T47D (cell line): ENCODE results near the gene CLDN4.
"Not testable (repeated sequence)": the region's sequence is repeated elsewhere in the genome, so short reads cannot be mapped to it uniquely, and the experiment has no call there.

Source experiments
- DNase-seq, 2 experiments: peaks; one replicate each; pipeline versions ENCODE4 v3.0.0 to v3.0.0-alpha.2; 2011 to 2012; ENCODE audit warnings: low read depth in 1 of 2, low spot score in 1 of 2
- JUND ChIP-seq: IDR thresholded peaks from 2 replicates; pipeline ENCODE4 v1.6.1; 2012; ENCODE audit warnings: low read depth
- in situ Hi-C: cut with HindIII; loops from 2 replicates; pipeline ENCODE4 v1.10.0; 2016; ENCODE audit warnings: low sequenced_read_pairs, low pct_unique_long_range_greater_than_20kb

Gene CLDN4

GRCh38 chr7:73811760-73812168 is 19.0 kb upstream of the CLDN4 start:
- DNase-seq: peak; percentile 66 to 93
- in situ Hi-C loops: no loop called here
- TF ChIP-seq JUND: no peak

GRCh38 chr7:73812996-73813395 is 17.8 kb upstream of the CLDN4 start:
- no peak for TF ChIP-seq JUND
- in situ Hi-C loops: no loop called here
- DNase-seq: no peak

GRCh38 chr7:73815436-73815835 is 15.4 kb upstream of the CLDN4 start:
- no peak for TF ChIP-seq JUND
- in situ Hi-C loops: no loop called here
- DNase-seq: no peak

- no peak for TF ChIP-seq JUND
- in situ Hi-C loops: no loop called here
- no peak for DNase-seq
These were observed 13.7 kb upstream of the CLDN4 start for GRCh38 chr7:73817121-73817520.

- no peak for DNase-seq
- no peak for TF ChIP-seq JUND
- in situ Hi-C loops: no loop called here
These were observed 10.8 kb upstream of the CLDN4 start for GRCh38 chr7:73820013-73820412.

- DNase-seq, in situ Hi-C loops: not testable (repeated sequence)
These were observed 9.1 kb upstream of the CLDN4 start for GRCh38 chr7:73821597-73822285.

- peak; percentile 85; the same call in 1 of the 2 replicates for TF ChIP-seq JUND
- in situ Hi-C loops: no loop called here
- peak; percentile 77 to 97 for DNase-seq
These were observed 8.2 kb upstream of the CLDN4 start for GRCh38 chr7:73822319-73823173.

GRCh38 chr7:73823257-73823656 is 7.5 kb upstream of the CLDN4 start:
- TF ChIP-seq JUND: no peak
- peak in 1 of 2 experiments; percentile 69 for DNase-seq
- in situ Hi-C loops: no loop called here

GRCh38 chr7:73823873-73824592 is 6.8 kb upstream of the CLDN4 start:
- TF ChIP-seq JUND: no peak
- in situ Hi-C loops: no loop called here
- no peak for DNase-seq

GRCh38 chr7:73824986-73825385 is 5.8 kb upstream of the CLDN4 start:
- in situ Hi-C loops: no loop called here
- TF ChIP-seq JUND: no peak
- peak in 1 of 2 experiments; percentile 73 for DNase-seq

GRCh38 chr7:73827567-73828106 is 3.2 kb upstream of the CLDN4 start:
- in situ Hi-C loops: no loop called here
- DNase-seq: peak in 1 of 2 experiments; percentile 97
- TF ChIP-seq JUND: no peak

GRCh38 chr7:73828107-73828803 is 2.5 kb upstream of the CLDN4 start:
- DNase-seq: no peak
- TF ChIP-seq JUND: peak; percentile 2; the same call in 1 of the 2 replicates
- in situ Hi-C loops: no loop called here
